GM21737 (cell line): ENCODE data around the gene KNTC1.
"Not testable (repeated sequence)": the region's sequence is repeated elsewhere in the genome, so short reads cannot be mapped to it uniquely, and the experiment has no call there.

Experiments used
- ATAC-seq: cut with Tn5 transposase; IDR thresholded peaks from one replicate; pipeline ENCODE4 v1.9.1; 2021; ENCODE audit warnings: mild to moderate bottlenecking, moderate library complexity; ENCODE audit not compliant: unreplicated experiment

Gene KNTC1, protein sequence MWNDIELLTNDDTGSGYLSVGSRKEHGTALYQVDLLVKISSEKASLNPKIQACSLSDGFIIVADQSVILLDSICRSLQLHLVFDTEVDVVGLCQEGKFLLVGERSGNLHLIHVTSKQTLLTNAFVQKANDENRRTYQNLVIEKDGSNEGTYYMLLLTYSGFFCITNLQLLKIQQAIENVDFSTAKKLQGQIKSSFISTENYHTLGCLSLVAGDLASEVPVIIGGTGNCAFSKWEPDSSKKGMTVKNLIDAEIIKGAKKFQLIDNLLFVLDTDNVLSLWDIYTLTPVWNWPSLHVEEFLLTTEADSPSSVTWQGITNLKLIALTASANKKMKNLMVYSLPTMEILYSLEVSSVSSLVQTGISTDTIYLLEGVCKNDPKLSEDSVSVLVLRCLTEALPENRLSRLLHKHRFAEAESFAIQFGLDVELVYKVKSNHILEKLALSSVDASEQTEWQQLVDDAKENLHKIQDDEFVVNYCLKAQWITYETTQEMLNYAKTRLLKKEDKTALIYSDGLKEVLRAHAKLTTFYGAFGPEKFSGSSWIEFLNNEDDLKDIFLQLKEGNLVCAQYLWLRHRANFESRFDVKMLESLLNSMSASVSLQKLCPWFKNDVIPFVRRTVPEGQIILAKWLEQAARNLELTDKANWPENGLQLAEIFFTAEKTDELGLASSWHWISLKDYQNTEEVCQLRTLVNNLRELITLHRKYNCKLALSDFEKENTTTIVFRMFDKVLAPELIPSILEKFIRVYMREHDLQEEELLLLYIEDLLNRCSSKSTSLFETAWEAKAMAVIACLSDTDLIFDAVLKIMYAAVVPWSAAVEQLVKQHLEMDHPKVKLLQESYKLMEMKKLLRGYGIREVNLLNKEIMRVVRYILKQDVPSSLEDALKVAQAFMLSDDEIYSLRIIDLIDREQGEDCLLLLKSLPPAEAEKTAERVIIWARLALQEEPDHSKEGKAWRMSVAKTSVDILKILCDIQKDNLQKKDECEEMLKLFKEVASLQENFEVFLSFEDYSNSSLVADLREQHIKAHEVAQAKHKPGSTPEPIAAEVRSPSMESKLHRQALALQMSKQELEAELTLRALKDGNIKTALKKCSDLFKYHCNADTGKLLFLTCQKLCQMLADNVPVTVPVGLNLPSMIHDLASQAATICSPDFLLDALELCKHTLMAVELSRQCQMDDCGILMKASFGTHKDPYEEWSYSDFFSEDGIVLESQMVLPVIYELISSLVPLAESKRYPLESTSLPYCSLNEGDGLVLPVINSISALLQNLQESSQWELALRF (N-terminal part only)

DNA sequence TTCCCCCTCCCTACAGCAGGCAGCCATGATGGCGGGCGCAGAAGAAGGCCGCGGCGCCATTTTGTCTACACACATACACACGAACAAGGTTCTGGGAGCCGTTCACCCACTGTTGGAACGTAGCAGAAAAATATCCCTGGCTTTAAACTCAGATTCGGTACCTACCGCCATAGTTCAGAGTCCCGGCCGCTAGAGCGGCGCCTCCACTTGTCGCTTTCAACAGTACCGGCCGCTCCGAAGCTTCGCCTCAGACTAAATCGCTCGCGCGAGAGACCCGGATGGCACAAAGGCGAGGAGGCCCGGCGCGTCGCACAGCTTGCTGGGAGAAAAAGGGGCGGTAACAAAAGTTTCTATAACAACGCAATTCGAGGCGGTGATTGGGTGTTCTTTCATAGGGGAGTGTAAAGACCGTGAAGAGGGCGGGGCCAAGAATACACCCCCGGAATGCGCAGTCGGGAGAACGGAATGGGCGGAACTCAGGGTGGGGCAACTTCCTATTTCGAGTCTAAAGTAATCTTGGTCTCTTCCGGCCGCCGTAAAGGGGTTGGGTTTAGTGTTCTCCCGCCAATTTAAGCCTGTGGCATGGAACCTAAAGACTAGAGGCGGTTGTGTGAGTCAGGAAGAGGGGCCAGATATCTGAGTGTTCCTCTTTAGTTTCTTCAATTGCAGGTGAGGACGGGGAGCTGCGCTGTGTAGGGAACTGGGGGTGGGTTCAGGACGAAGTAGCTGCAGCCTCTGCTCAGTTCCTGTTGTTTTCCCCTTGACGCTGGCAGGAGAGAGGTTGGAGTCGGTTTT lies at the start of gene KNTC1, which contains the start of gene RSRC2:
TSS of gene KNTC1 (plus strand) at position 567 of the 795 bp plus-strand sequence. CDS start 2,815 bp downstream, outside the sequence.
TSS of gene RSRC2 (minus strand) at position 254 of the 795 bp plus-strand sequence. CDS start at position 171, 83 bp downstream.
- ATAC-seq, result peak; percentile 90

DNA sequence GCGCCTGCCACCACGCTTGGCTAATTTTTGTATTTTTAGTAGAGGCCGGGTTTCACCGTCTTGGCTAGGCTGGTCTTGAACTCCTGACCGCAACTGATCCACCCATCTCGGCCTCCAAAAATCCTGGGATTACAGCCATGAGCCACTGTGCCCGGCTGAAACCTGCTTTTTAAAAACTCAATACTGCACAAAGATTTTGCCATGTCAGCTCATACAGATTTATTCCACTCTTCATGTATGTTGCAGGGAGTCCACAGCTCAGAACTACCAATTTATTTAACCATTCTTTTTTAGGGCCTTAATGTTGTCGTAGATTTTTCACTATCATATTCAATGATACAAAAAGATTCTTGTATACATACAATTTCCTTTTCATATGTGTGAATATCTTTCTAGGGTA lies 46.3 kb upstream of the KNTC1 start:
- ATAC-seq, result no peak

DNA sequence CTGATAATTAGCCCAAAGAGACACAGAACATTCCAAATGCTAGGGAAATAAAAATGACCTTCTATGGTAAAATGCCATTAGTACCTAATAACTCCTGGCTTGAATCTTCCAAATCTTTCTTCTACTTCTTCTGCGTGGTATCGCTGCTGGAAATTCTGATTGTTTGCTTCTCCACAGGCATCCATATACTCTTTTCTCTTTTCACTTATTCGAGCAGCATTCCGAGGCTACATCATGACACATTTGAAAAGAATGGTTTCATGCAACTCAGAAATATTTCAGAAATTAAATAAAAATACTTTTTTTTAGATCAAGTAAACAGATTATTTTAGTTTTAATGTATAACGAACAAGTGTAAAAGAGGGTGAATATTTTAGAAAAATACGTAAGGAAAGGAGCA lies 45.2 kb upstream of the KNTC1 start:
- ATAC-seq, result no peak

DNA sequence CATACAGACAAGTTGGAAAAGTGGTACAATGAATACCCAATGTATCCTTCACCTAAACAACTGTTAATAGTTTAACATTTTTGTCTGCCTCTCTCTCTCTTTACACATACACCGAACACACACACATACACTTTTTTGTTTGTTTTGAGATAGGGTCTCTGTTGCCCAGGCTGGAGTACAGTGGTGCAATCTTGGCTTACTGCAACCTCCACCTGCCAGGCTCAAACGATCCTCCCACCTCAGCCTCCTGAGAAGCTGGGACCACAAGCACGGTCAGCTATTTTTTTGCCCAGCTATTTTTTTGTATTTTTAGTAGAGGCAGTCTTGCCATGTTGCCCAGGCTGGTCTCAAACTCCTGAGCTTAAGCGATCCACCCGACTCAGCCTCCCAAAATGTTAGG lies 43.1 kb upstream of the KNTC1 start:
- no peak for ATAC-seq

DNA sequence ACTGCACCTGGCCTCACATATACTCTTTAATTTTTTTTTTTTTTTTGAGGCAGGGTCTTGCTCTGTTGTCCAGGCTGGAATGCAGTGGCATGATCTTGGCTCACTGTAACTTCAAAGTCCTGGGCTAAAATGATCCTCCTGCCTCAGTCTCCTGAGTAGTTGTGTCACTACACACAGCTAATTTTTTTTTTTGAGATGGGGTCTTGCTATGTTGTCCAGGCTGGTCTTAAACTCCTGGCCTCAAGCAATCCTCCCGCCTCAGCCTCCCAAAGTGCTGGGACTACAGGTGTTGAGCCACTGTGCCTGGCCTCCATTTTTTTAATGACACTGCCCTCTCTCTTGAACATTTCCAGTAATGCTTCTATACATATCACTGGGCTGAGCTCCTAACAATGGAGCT lies 42.7 kb upstream of the KNTC1 start:
- ATAC-seq, result not testable (repeated sequence)

DNA sequence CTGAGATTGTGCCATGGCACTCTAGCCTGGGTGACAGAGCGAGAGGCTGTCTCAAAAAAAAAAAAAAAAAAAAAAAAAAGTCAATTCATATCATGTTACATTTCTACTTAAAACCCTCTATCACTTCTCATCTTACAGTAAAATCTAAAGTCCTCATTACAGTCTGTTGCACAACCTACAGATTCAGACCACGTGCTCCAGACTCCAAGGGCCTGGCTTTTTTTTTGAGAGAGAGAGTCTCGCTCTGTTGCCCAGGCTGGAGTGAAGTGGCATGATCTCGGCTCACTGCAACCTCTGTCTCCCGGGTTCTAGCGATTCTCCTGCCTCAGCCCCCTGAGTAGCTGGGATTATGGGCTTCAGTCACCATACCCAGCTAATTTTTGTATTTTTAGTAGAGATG lies 40.7 kb upstream of the KNTC1 start:
- not testable (repeated sequence) for ATAC-seq

DNA sequence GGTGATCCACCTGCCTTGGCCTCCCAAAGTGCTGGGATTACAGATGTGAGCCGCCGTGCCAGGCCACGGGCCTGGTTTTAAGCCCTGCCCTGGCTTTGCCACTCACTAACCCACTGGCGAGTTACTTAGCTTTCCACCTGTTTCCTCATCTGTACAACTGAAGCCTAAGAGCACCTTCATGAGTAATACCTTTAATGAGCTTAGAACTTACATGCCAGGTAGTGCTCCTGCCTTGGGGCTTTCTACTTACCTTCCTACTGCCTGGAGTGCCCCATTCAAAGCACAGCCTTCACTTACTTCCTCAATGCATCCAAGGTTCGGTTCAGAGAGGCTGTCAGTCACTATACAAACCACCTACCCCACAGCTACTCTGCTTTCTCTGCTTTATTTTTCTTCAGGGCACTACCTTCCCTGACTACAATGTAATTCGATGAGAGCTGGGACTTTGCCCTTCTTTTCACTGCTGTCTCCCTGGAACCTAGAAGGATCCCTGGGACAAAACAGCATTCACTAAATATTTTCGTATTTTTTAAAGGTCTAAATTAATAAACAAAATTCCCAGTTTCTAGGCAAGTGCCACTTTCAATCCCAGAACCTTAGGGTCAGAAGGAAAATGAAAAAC lies 40.1 kb upstream of the KNTC1 start:
- ATAC-seq, result no peak

DNA sequence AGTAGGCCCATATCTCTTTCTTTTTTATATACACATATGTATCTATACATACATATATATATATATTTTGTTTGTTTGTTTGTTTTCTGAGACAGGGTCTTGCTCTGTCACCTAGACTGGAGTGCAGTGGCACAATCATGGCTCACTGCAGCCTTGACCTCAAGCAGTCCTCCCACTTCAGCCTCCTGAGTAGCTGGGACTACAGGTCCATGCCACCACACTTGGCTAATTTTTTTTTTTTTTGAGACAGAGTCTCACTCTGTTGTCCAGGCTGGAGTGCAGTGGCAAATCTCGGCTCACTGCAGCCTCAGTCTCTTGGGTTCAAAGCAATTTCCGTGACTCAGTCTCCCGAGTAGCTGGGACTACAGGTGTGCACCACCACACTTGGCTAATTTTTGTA lies 39.2 kb upstream of the KNTC1 start:
- ATAC-seq, result not testable (repeated sequence)

DNA sequence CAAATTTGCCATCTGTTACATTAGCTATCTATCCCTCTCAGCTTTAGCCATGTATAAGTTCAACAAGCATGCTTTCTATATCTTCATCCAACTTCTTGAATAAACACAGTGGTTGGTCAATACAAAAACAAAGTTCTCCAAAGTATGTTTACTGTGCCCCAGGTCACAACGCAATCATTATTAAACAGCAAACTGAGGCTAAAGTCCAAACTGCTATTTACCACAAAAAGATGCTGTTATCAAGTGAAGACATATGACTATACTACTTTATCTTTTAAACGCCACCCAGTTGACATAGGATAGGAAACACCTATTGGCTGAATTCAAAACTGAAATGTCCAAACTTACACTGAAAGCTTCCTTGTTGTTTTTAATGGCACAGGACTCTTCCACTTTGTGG lies 38.0 kb upstream of the KNTC1 start:
- no peak for ATAC-seq

DNA sequence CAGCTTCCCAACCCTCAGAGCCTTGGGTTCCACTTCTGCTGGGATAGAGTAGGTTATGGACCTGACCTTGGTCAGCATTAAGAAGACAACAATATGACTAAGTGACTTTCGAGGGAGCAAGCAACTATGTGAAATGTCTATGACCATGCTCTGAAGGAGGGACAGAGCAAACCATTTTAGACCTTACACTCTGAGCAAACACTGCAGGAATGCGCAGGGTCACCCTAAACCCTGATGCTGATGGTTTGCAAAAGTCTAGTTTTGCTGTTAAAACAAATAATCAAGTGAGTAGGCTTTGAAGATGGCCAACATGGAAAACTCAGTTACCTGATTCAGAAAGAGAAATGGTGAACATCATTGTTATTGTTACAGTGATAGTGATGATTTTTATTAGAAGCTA lies 35.1 kb upstream of the KNTC1 start:
- no peak for ATAC-seq

DNA sequence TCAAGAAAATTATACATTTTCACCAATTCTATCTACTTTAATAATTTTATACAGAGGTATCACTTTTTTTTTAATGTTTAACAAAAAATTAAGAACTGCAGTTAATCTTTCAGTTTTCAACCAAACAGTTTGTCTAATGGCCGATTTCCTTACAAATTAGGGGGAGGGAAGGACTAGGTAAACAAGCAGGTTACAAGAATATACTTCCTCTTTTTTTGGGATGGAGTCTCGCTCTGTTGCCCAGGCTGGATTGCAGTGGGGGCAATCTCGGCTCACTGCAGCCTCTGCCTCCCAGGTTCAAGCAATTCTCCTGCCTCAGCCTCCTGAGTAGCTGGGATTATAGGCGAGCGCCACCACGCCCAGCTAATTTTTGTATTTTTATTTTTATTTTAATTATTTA lies 33.8 kb upstream of the KNTC1 start:
- not testable (repeated sequence) for ATAC-seq

DNA sequence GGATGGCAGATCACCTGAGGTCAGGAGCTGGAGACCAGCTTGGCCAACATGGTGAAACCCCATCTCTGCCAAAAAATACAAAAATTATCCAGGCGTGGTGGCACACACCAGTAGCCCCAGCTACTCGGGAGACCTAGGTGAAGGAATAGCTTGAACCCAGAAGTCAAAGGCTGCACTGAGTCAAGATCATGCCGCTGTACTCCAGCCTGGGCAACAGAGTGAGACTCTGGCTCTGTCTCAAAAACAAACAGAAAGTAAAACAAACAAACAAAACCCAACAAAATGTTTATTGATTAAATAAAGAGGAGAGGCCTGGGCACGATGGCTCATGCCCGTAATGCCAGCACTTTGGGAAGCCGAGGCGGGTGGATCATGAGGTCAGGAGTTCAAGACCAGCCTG lies 31.8 kb upstream of the KNTC1 start:
- ATAC-seq, result no peak

DNA sequence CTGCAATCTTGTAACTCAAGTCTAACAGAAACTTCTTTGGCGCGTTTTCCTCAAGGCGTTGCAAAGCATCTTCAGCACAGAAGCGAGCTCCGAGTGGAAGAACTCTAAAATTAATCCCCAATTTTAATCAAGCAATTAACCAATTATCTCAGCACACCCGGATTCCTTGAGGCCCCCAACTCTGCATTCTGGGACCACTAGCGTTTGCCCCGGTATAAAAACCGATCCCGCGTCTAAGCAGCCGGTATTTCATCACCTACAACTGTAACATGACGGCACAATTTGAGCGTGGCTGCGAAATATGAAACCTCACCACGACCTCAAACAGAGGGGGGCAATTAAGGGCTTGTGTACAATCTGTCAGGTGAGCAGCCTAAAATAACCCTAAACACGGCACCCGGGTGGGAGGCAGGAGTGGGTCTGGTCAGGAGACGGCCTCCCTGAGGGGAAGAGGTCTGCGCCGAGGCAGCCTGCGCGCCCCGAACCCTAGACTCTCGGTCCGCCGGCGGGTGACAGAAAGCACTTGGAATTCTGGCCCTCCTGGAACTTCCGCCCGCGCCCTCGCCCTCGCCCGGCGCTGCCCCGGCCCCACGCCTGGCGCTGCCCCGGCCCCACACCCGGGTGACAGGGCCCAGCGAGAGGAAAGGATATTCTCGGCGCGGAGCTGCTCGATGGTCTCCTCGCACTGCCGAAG lies 26.9 kb upstream of the KNTC1 start:
- peak; percentile 18 for ATAC-seq

DNA sequence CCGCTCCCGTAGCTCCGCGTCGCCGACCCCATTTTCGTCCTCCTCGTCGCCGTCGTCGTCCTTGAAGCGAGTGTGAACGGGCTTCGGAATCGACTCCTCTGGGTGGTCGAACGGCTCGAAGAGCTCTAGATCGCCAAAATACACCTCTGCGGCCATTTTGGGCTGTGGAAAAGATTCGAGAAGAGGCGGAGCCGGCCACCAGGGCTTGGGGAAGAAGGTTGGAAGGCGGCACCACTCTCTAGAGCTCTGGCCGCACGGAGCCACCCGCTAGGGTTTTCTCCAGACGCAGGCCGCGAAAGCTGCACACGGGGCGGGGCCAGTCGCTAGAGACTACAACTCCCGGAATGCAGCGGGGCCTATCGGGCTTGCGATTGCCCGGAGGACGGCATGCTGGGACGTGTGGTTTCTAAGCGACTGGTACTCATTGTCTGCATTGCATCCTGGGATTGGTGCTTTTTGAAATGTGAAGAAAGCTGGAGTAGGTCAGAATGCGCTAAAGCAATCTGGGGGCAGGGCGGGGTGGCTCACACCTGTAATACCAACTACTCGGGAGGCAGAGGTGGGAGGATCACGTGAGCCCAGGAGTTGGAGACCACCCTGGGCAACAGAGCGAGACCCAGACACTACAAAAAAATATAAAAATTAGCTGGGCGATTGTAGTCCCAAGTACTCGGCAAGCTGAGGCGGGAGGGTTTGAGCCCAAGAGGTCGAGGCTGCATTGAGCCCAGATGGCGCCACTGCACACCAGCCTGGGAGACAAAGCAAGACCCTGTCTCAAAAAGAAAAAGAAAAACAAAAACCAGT lies 26.2 kb upstream of the KNTC1 start, which contains the start of gene ZCCHC8:
TSS of gene ZCCHC8 (minus strand) at position 248 of the 804 bp plus-strand sequence. CDS start at position 156, 92 bp downstream.
- peak; percentile 92 for ATAC-seq

DNA sequence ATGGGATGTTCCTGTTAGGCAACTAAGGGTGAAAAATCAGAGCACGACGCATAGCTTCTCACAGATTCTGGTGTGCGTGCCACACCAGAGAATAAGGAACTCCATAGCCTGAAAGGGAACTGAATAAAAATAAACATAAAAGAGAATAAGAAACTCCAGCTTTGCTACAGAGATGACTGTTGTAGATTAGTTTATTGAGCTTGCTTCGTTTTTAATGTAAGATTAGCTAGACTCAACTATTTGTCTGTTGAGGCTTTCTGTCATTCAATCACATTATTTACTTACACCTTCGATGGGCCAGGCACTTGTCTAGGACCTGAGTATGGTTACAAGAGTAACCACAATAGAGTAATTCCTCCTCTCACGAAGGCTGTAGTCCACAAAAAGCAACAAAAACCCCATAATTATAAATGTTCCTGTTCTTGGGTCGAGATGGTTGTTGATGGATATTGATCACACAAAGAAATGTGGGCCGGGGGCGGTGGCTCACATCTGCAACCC lies 25.5 kb upstream of the KNTC1 start:
- no peak for ATAC-seq

DNA sequence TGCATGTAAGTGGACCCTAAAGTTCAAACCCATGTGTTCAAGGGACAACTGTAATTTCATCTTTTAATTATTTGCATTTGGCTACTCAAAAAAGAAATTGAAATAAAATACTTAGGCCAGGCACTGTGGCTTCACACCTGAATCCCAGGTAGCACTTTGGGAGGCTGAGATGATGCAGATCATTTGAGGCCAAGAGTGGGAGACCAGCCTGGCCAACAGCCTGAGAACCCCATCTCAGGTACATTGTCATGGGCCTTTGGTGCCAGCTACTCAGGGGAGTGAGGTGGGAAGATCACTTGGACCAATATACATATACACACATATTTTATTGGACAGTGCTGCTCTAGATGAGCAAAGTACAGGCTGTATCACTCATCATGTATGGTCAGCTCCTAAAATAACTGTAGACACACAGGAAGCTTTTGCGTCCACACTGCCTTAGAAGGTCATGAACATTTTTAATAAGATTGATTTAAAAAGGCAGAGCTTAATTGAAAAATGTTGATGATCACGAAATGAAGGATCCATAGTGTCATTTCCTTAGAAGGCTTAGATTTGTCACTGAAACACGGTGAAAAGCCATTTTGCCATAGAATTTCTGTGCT lies 23.8 kb upstream of the KNTC1 start:
- no peak for ATAC-seq

DNA sequence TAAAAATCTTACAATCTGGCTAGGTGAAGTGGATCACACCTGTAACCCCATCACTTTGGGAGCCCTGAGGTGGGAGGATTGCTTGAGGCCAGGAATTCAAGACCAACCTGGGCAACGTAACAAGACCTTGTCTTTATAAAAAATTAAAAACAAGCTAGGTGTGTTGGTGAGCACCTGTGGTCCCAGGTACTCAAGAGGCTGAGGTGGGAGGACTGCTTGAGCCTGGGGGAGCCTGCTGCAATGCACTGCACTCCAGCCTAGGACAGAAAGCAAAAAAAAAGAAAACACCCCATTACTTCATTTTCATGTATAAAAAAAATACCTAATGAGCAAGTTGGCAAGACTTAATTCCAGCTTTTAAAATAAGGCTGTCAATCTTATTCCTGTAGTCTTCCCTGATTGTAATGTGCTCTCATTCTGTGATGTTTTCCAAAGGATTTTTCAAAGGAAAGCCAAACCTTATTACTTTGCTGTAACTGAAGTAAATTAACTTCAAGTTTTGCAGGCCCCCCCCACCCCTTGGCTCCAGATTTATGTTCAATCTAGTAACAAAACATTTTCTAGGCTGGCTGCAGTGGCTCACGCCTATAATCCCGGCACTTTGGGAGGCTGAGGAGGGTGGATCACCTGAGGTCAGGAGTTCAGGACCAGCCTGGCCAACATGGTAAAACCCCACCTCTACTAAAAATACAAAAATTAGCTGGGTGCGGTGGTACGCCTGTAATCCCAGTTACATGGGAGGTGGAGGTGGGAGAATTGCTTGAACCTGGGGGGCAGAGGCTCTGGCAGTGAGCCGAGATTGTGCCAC lies 23.1 kb upstream of the KNTC1 start:
- ATAC-seq, result no peak
